GM18526 (cell line): Measurements from ENCODE around the gene RGS3.

ENCODE experiments used
- POLR2A ChIP-seq: IDR thresholded peaks from 3 replicates; pipeline ENCODE4 v1.6.1; 2011; ENCODE audit not compliant: insufficient read length; ENCODE audit errors: extremely low read depth

Gene RGS3

GRCh38 chr9:113619491-113620376, 156.2 kb downstream of the RGS3 start:
- TF ChIP-seq POLR2A = no peak

DNA sequence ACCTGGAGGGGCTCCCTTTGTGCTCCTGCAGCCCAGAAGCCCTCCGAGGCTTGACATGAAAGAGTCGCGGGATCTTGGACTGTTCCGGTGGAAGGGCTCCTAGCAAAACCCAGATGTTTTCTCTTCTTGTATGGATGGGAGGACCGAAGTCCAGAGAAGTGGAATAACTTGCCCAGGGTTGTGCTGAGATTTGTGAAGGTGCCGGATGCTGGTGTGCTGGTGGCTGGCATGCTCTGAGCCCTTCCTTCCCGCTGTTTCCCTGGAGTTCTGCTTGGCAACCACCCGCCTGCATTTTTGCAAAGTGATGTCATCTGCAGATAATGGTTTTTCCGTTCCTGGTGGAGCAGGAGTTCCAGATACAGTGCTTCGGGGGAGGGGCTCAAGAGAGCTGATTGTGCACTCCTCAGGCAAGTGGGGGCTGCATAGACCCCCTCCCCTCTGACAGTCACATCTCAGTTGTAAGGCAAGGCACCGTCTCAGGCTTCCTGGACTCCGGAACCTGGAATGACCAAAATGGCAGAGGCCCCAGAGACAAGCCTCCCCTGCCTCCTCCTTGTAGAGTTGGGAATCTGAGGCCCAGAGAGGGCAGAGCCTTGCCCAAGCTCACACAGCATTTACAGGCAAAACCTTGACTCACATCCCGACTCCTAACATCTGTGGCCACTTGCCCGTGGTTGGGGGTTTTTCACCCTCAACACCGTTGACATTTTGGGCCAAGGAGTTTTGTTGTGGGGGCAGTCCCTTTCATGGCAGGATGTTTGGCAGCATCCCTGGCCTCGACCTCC, 157.0 kb downstream of the RGS3 start:
- no peak for TF ChIP-seq POLR2A

DNA sequence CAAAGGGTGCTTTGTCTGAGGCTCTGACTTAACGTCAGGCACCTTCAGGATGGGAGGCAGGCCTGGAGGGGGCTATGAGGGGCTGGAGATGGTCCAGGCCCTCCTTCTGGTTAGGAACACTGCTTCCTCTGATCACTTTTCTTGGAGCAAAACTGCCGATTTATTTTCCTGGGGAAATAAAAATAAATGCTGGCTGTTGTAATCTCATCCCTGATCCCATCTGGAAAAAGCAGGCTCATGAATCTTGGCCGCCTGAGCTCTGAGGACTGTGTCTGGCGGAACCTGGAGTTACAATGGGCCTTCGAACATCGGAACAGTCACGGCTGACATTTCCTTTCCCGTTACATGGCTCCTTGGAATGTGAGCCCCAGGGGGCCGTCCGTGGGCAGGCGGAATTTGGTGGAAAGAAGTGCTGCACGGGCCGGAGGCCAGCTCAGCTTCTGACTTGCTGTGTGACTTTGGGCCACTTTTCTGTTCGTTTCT, 157.8 kb downstream of the RGS3 start:
- no peak for TF ChIP-seq POLR2A

- TF ChIP-seq POLR2A = no peak
Observed at GRCh38 chr9:113621980-113622379, 158.5 kb downstream of the RGS3 start.

GRCh38 chr9:113622600-113623400, 159.3 kb downstream of the RGS3 start:
- TF ChIP-seq POLR2A = peak; percentile 45

GRCh38 chr9:113623851-113624485, 160.4 kb downstream of the RGS3 start:
- TF ChIP-seq POLR2A = no peak

GRCh38 chr9:113624721-113625120, 161.2 kb downstream of the RGS3 start:
- TF ChIP-seq POLR2A = no peak

GRCh38 chr9:113625486-113625885, 162.0 kb downstream of the RGS3 start:
- TF ChIP-seq POLR2A = no peak

DNA sequence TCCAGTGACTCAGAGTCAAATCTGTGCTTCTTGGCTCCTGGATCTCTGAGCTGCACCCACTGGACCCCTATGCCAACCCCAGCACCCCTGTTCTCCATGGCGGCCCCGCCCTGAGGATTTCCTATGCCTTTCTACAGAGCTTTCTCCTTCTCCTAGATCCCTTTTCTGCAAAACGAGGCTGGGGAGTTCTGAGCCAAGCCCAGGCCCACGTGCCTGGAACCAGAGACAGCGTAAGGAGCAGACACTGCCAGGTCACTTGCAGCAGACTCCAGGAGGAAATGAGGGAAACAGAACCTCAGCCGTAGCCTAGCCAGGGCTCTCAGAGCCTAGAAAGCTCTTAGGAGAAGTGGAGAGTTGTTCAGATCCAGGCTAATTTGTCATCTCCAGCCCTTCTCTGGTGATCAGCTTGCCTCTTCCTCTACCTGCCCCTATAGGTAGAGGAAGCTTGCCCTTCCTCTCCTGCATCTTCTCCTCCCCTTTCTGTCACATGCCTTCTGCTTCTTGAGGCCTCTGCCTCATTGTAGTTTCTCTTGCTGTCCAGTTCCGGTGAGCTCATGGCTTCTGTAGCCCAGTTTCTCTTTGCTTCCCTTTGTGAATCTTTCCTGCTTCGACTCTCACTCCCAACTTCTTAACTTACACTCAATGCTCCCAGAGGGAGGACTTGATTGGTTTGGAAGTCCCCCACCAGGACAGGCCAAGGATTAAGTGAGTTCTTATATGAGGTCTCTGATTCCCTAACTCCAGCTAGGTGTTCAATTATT, 163.4 kb downstream of the RGS3 start:
- TF ChIP-seq POLR2A = no peak

DNA sequence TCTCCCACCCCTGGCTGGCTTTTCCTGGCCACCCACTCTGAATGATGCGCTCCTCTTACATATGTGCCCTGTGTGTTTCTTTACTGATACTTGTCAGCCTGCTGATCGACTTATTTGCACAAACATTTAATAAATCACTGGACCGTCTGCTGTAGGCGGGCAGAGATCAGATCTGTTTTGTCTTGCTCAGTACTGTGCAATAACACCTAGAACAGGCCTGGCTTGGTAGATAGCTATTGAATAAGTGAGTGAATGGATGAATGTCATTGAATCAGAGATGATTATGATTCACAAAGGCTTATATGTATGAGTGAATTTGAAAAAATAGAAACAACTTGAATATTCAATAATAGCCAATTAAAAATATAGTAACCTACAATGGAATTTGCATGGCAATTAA, 165.1 kb downstream of the RGS3 start:
- no peak for TF ChIP-seq POLR2A

- TF ChIP-seq POLR2A = no peak
Observed at GRCh38 chr9:113630386-113631136, 167.0 kb downstream of the RGS3 start.

DNA sequence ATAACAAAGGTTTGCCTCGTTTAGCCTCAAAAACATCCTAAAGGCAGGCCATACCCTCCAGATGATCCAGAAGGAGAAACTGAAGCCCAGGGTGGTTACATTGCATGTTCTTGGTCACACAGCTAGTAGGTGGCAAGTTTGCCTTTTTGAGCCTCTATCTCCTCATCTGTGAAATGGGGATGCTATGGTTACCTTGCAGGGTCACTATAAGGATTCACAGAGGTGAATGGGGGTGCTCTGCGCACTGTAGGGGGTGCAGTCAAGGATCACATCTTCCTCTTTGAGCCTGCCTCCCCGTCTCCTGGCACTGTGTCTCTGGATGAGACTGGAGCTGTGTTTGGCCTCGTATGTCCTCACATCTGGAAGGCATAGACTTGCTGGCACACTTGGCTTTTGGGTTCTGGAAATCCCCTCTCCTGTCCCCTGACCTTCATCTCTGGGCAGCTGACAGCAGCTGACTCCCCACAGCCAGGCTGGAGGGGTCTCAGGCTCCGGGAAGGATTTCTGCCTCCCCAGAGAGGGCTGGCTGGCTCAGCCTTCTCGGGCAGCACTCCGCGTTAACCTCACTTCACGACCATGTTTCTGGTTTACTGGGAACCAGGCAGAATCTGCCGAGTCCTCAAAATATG, 167.7 kb downstream of the RGS3 start:
- TF ChIP-seq POLR2A = no peak
